HG02970 (cell line): ENCODE results near the gene DIPK1B.
"Not testable (repeated sequence)": the region's sequence is repeated elsewhere in the genome, so short reads cannot be mapped to it uniquely, and the experiment has no call there.

ENCODE experiments used
- ATAC-seq: cut with Tn5 transposase; IDR thresholded peaks from one replicate; pipeline ENCODE4 v1.9.1; 2021; ENCODE audit warnings: mild to moderate bottlenecking, moderate library complexity, moderate number of reproducible peaks; ENCODE audit not compliant: unreplicated experiment, low FRiP score

The DIPK1B gene

GRCh38 chr9:136697146-136697820 is 15.1 kb upstream of the DIPK1B start:
- no peak for ATAC-seq

GRCh38 chr9:136697821-136698526 is 14.4 kb upstream of the DIPK1B start:
- ATAC-seq = no peak

DNA sequence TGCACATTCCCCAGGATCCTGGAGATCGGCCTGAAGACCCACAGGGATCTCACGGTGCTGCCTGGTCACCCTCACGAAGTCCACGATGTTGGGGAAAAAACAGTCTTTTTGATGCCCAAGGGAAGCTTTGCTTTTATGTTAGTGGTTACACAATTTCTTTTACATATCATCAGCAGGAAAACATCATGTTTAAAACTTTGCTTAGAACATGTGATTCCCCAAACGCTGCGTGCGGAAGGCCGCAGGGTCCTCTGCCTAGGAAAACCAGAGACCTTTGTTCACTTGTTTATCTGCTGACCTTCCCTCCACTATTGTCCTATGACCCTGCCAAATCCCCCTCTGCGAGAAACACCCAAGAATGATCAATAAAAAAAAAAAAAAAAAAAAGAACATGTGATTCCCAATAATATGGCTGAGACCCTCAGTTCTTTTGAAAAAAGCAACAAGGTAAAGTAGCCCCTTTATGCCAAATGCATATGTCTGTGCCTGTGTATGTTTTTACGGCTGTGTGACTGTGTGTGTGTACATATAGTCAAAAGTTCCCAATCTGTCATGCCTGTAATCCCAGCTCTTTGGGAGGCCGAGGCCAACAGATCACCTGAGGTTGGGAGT is 13.6 kb upstream of the DIPK1B start:
- no peak for ATAC-seq

DNA sequence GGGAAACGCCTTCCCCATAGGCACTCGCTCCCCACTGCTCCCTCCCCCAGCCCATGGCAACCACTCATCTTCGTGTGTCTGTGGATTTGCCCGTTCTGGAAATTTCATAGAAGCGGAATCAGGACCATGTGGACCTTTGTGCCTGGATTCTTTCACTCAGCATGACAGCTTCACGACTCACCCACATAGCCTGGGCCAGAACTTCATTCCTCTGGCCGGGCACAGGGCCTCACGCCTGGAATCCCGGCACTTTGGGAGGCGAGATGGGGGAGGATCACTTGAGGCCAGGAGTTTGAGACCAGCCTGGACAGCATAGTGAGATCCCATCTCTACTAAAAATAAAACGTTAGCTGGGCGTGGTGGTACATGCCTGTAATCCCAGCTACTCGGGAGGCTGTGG is 12.1 kb upstream of the DIPK1B start:
- ATAC-seq = no peak

DNA sequence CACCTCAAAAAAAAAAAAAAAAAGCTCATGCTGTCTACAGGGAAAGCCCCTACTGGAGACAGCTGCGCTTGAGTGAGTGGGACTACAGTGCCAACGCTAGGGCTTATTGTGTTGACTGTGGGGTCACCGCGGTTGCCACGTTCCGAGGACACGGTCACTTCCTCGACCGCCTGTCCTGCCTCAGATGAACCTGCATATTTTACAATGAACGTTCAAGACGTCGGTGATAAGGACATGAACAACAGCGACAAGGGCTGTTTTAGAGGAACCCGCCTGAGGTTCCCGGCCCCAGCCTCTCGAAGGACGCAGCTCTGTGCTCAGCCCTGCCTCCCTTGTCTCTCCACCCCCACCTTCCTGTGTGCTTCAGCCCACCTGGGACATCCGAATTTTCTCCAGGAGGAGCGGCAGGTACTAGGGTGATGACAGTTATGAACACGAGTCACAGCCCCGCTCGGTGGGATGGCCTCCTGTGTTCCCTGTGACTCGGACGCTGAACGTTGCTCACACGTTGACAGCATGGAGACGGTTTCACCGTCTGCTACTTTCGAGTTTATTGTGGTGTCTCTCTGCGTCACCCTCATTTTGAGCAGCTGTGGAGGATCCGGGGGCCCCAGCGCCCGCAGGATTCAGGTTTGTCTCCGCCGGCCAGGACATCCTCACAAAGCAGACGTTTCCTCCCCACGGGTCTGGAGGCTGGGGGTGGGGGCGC is 11.3 kb upstream of the DIPK1B start:
- no peak for ATAC-seq

DNA sequence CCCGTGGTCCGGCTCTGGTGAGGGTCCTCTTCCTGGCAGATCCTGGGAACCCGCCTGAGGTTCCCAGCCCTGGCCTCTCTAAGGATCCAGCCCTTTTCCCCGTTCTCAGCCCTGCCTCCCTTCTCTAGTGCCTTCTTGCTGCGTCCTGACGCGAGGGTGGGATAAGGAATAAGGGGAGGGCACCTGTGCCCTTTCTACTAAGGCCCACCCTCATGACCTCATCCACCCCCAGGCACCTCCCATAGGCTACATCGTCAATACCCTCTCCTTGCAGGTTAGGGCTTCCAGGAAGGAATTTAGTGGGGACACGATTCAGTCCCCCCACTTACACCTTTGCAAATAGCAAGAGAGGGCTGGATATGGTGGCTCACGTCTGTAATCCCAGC is 10.7 kb upstream of the DIPK1B start:
- no peak for ATAC-seq

- no peak for ATAC-seq
Observed at GRCh38 chr9:136703276-136703860, 9.0 kb upstream of the DIPK1B start.

DNA sequence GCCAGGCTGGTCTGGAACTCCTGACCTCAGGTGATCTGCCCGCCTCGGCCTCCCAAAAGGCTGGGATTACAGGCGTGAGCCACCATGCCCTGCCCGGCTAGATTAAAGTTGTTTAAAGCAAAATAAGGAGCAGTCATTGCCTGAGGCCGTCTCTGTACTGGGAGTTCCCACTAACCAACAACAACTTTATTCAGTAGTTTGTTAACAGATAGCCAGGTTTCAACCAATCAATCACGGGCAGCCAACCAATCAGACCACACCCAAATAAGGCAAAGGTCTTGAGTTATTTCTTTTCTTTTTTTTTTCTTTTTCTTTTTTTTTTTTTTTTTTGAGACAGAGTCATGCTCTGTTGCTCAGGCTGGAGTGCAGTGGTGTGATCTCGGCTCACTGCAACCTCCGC is 7.6 kb upstream of the DIPK1B start:
- not testable (repeated sequence) for ATAC-seq

- ATAC-seq = no peak
Observed at GRCh38 chr9:136705564-136705963, 6.8 kb upstream of the DIPK1B start.

DNA sequence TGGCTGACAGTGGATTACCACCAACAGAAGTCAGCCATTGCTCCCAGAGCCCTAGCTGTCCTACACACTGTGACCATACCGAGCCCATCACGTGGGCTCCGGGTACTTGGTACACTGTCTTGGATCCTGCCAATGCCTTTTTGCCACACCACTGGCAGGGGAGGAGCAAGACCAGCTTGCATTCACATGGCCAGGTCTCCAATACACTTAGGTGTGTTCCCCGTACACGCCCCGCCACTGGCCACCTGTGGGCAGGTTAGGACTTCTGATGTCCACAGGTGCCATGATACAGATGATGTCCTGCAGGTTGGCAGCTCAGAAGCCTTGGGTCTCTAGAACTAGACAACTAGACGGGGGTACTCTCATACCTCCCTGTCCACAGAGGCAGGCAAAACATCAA is 5.4 kb upstream of the DIPK1B start:
- no peak for ATAC-seq

DNA sequence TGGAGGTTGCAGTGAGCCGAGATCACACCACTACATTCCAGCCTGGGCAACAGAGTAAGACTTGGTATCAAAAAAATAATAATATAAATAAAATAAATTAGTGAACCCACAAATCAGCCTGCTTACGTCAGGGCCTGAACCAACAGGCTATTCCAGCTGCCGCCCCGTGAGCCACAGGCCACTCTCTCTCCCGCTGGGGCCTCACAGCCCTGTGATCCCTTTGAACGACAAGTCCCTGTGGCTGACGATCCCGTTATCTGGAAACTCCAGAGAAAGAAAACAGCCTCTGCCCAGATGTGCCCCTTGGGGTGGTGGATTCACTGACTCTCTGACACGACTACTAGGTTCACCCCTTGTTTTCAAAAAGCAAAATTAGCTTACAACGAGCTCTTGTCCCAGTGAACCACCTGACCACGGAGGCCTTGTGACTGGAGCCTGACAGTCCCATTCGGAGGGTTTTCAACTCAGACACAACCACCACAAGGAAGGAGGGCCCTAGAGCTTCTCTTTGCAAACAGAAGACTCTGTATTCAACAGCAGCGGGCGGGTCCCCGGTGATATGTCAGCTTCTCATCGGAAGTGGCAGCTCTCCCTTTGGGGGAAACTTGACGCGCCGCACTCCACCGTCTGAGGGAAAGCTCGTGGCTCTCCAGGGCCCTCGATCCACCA is 4.4 kb upstream of the DIPK1B start:
- no peak for ATAC-seq

- no peak for ATAC-seq
Observed at GRCh38 chr9:136709454-136710109, 2.8 kb upstream of the DIPK1B start.

DNA sequence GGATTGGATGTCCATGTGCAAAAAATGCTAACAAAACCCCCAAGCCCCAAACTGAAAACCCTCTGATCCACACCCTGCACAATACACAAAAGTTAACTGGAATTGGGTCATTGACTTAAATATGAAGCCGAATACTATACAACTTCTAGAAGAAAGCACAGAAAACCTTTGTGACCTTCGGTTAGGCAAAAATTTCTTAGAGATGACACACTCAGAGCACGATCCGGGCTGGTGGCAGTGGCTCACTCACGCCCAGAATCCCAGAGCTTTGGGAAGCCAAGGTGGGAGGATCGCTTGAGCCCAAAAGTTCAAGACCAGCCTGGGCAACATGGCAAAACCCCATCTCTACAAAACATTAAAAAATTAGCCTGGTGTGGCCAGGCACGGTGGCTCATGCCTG is 1.8 kb upstream of the DIPK1B start:
- no peak for ATAC-seq

DNA sequence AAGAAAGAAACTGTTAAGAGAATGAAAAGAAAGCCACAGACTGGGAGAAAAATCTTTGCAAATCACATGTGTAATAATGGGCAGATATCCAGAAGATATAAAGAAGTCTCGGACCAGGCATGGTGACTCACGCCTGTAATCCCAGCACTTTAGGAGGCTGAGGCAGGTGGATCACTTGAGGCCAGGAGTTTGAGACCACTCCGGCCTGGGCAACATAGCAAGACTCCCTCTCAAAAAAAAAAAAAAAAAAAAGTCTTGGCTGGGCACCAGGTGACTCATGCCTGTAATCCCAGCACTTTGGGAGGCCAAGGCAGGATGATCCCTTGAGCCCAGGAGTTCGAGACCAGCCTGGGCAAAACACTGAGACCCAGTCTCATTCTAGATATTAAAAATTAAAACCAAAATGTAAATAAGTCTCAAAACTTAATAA is 1.1 kb upstream of the DIPK1B start:
- not testable (repeated sequence) for ATAC-seq

DNA sequence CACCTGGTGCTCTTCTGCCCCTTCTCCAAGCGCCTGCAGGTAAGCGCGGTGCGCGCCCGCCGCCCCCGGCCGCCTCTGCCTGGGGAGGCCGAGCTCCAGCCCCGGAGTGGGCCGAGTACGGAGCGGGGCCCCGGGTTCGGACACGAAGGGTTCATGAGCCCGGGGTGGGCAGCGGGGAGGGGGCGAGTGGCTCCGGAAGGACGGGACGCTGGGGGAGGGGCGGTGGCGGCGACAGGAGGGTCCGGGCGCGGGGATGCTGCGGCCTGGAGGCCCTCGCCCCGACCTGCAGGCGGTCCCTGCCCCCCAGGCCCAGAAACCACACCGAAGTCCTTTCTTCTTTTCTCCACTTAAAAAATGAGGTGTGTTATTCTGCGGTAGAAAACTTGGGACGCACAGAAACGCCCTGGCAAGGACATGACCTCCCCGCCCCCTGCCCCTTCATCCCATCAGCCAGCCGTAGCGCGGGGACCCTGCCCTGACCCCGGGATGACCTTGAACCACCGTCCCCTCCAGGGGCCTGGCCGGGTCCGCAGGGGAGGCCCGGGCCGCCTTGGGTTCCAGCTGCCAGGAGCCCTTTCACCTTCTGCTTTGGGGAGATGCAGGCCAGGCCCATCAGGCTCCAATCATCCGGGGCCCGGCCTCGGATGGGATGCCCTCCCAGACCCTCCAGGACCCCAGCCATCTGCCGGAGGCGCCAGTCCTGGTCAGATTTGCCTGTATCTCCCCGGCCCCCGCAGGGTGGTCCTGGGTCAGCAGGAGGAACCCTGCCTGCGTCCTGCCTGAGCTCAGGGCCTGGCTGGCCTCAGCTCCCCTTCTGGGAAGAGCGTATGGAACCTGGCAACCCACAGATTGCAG is 545 bp downstream of the DIPK1B start:
- no peak for ATAC-seq

GRCh38 chr9:136713550-136713949 is 1.2 kb downstream of the DIPK1B start:
- ATAC-seq = no peak

DNA sequence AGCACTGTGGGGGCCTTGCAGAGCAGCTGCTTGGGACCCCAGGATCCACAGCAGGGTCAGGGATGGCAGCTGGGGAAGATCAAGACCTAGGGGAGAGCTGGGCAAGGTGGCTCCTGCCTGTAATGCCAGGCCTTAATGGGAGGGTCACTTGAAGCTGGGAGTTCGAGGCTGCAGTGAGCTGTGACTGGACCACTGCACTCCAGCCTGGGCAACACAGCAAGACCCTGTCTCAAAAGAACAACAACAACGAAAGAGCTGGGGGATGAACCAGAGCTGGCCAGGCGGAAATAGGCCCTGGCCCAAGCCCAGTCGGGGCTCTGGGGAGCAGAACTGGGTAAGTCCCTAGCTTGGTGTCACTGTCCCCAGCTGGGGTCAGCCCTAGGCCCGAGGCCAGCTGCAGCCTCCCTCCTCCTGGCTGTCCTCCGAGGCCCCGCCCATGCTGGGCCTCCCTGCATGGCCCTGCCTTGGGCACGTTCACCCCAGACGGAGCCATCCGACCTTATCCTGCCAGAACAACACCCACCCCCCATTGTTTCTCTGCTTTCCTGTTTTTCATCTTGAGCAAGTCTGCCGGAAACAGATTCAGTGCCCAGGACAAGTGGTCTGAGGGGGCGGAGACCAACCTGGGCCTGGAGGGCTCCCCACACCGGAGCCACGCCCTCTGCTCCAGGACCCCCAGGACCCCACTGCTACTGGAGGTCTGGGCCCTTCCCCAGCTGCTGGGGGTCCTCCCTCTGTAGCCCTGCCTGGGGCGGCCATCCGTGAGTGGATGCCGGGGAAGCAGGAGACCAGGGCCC is 1.9 kb downstream of the DIPK1B start:
- ATAC-seq = no peak

- ATAC-seq = no peak
Observed at GRCh38 chr9:136714893-136715274, 2.5 kb downstream of the DIPK1B start.
